NCI-H748 (cell line): Measurements from ENCODE around the gene IRS2.
A peak's percentile ranks its signal among the peaks of the same experiment; 100 is the strongest.

Experiments
- DNase-seq: peaks from one replicate; lab custom pipeline; 2025; ENCODE audit not compliant: unreplicated experiment; lab: John Stamatoyannopoulos, UW

Gene IRS2

DNA sequence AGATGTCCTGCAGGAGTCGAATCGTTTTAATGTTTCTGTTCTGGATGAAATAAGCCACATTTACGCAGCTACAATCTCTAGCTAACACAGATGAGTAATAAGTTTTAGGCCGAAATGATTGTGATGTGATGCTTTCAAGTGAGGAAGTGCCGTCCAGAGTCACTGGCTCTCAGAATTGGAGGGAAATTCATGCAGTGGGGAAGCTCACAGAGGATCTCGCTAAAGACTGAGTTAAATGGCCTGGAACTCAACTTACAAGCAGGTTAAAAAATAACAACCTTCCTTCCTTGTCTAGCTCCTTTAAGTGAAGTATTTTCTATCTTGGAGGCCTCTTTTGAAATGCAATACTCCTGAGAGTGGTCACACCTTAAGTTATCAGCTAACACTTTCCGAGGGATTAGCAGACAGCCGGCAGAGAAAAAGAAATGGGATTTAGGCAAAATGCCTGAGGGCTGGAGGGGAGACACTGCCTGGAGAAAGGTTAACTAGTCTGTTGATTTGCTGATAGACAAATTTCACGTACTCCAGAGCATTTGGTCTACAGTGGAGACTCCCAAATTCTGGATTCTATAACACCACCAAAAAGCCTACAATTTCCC, 74.2 kb downstream of the IRS2 start:
- DNase-seq, result no peak

DNA sequence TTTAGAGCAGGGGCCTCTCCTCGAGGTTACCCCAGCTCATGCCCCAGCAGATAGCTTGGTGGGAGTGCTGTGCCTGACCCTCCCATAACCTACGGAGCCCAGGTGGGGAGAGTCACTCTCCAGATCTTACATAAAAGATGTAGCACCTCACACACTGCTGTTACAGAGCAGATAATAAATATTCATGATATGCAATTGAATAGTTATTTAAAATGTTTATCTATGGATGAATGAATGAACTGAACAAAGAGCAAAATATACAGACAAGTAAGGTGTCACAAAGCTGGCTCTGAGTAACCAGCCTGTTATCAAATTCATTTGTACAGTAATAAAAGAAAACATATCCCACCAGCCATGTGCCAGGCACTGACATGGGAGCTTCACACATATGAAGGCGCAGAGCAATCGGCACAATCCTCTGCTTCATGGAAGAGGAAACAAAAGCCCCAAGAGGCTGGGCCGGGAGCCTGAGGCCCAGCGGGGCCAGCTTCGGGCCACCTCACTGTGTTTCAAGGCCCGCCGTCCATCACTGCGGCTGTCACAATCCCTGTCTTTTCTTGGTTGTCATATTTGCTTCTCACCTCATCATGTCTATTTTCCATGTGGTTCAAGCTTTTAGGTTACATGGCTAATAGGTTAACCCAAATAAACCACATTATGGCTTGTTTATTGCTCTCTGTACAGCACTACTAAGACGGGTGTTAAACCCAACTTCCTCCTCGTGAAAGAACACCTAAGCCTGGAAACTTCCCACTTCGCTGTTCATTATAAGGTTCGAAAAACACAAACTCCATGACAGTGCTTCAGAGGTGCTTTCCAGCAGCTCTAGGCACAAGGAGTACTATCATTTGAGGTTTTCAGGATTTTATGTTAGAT, 78.4 kb downstream of the IRS2 start:
- DNase-seq, result no peak

DNA sequence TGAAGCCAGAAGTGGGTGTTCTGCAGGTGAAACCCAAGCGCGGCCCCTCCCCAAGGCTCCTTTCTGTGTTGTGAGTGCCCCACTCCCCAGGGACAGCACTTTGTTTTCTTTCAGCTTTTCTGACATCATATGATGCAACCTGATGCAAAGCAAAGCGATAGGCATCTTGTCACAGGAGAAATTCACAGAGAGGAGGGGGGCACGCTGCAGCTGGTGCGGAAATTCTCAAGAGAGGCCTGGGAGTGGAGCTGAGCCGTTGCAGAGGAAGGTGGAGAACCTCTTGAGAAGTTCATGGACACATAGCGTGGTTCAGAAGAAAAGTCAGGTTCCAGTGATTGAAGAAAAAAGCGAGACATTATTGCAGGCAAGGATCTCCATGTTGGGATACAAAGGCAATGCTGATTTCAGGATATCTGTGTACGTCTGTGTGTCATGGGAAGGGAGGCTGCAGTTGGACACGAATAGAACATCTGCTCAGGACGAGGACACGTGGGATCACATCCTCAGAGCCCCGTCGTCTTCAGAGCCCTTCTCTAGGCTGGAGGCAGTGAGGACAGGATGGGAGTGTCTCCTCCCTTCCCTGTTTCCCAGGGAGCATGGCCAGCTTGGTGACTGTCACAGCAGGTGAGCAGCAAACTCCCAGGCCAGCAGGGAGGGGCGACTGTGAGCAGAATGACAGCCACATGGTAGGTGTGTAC, 79.2 kb downstream of the IRS2 start:
- peak; percentile 12 for DNase-seq

DNA sequence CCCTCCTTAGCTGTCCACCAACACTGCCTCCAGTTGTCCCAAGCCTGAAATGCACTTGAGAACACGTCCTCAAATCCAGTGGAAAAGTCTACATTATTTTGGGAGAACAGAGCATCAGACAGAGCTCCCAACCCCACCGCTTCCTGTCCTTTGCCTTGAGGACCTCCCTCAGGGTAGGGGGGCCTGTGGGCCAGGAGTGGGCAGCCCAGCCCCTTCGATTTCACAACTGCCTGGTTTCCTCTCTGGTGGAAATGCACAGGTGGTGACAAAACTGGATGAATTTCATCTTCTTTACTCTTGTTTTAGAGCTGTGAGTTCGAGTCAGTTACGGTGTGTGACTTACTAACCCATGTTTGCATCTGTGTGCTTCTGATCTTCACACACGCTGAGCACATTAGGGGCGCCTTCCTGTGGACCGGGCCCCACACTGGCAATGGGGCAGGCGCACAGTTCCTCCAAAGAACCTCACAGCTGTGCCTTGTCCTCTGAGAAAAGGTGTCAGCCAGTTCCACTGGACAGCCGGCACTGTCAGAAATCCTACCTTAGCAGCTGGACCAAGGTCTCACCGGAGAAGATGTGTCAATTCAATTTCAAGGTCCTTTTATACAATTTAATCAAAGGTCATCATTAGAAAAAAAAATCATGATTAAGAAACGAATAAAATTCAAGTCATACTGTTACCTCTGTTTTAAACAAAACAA, 80.2 kb downstream of the IRS2 start:
- no peak for DNase-seq

DNA sequence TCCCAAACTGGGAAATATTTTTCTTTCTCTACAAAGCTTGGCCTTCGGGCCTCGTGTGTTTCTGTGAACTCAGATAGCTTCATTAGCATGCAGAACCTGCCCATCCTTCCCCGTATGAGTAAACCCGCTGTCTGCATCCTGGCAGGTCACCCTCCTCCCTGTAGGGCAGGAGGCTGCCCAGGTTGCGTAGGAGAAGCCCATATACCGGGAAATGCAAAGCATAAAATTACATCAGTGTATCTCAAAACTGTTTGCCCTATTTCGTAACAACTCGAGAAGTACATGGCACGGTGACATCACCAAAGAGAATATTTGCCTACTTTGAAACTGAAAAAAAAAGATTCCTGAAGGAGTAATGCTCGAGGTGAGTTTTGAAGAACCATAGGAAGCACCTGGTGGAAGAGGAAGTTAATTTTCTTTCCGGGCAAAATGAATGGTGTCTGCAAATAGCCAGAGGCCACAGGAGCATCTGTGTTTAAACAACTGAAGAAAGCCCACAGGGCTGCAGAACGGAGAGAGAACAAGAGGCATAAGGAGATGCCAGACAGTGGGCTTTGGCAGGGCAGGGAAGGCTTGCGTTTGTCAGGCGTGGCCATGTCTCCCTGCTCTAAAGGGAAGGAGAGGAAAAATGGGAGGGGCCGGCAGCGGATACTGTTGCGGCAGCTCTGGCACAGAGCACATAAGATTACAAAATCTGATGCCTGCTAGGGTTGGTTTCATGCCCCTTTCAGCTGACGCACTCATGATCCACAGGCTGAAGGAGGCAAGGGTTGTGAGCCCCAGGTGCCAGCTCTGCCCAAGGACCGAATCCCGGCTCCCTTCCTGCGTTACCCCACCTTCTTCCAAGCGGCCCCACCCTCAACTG, 81.4 kb downstream of the IRS2 start:
- peak; percentile 66 for DNase-seq

DNA sequence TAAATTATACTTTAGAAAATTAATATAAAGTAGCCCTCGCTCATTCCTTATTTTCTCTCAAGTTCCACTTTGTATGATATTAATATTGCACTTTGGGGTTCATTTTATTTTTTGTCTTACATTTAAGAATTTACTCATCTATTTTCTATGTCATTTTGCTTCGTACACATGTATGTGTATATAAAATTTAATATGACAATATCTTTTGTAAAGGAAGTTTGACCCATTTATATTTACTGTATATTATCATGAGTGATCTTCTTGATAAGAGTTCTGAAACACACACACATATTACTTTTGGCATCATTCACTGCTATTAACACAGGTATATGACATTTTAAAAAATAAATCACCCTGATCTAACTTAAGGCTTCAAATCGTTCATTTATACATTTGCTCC, 83.1 kb downstream of the IRS2 start:
- no peak for DNase-seq
